Ureter (tissue), 1 donor: Measurements from ENCODE around the gene ANAPC7. TPM values are rescaled to one million over a fixed set of nuclear protein-coding genes. Genes with fewer than 3 reads are reported as not detected.
A peak's percentile ranks its signal among the peaks of the same experiment; 100 is the strongest.
"Not testable (repeated sequence)": the region's sequence is repeated elsewhere in the genome, so short reads cannot be mapped to it uniquely, and the experiment has no call there.

Experiments
- DNase-seq: peaks from one replicate; pipeline ENCODE4 v3.0.0-alpha.2; 2020; ENCODE audit warnings: low spot score
- total RNA-seq: library from RNA; stranded (reverse); gene quantifications from one replicate; pipeline ENCODE4 v1.2.4, GENCODE V29; 2023
- donor health status: DM: yes; HTN: yes; CAD: no.

Gene ANAPC7, protein sequence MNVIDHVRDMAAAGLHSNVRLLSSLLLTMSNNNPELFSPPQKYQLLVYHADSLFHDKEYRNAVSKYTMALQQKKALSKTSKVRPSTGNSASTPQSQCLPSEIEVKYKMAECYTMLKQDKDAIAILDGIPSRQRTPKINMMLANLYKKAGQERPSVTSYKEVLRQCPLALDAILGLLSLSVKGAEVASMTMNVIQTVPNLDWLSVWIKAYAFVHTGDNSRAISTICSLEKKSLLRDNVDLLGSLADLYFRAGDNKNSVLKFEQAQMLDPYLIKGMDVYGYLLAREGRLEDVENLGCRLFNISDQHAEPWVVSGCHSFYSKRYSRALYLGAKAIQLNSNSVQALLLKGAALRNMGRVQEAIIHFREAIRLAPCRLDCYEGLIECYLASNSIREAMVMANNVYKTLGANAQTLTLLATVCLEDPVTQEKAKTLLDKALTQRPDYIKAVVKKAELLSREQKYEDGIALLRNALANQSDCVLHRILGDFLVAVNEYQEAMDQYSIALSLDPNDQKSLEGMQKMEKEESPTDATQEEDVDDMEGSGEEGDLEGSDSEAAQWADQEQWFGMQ
- 104 TPM for total RNA-seq

GRCh38 chr12:110403146-110403975 lies at the start of gene ANAPC7:
TSS of gene ANAPC7 (minus strand) at chr12:110403708. CDS start at chr12:110403627, 81 bp downstream.
- peak; percentile 93 for DNase-seq

- no peak for DNase-seq
These were observed 47.8 kb upstream of the ANAPC7 start for GRCh38 chr12:110451263-110451662.

DNA sequence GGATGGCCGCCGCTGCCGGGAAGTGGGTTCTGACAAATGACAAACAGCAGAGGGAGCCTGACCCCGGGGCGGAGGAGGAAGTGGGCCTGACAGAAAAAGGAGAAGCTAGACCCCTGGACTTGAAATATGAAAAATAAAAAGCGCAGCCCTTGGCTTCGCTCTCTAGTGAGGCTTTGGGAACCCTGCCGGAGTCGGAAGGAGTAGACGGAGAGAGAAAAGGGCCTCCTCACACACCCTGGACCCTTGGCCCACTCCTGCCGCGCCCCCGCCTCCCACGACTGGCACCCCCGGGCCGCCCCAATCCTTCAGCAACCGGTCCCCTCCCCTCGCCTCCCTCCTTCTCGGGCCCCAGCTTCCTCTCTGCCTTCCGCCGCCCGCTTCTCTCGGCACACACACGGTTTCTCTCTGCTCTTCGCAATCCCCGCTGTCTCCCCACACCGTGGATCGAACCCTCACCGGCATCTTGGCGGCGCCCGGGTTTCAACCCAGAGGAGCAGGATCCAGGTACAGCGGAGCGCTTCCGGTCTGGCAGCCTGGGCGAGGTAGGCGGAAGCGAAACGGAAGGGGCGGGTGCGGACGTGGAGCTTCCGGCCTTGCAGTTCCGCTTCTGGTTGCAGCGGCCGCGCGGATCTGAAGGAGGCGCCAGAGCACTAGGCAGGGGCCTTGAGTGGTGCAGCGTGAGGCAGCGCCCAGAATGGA lies 46.4 kb upstream of the ANAPC7 start, which contains the start of gene ARPC3:
TSS of gene ARPC3 (minus strand) at position 539 of the 699 bp plus-strand sequence. CDS start at position 462, 77 bp downstream.
- DNase-seq = peak; percentile 96

- DNase-seq = no peak
These were observed 40.9 kb upstream of the ANAPC7 start for GRCh38 chr12:110444455-110444854.

- DNase-seq = no peak
These were observed 32.7 kb upstream of the ANAPC7 start for GRCh38 chr12:110436231-110436630.

GRCh38 chr12:110431957-110432587 lies 28.6 kb upstream of the ANAPC7 start:
- DNase-seq = no peak

- not testable (repeated sequence) for DNase-seq
These were observed 26.2 kb upstream of the ANAPC7 start for GRCh38 chr12:110429676-110430075.

GRCh38 chr12:110426406-110426805 lies 22.9 kb upstream of the ANAPC7 start:
- no peak for DNase-seq

GRCh38 chr12:110424237-110424636 lies 20.7 kb upstream of the ANAPC7 start:
- no peak for DNase-seq

DNA sequence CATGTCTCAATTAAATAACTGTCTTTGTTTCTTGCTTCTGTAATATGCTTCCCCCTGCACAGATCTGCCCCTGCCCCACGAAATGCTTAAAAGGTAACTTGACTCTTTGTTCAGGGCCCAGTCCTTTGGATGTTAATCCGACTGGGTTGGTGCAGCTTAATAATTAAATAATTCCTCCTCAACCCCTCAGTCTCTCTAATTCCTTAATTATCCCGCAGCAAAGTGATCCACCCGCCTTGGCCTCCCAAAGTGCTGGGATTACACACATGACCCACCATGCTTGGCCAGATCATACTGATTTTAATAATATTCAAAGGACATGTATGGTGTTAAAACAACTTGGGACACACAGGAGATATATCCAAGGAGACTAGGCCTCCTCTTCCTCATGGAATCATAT lies 18.2 kb upstream of the ANAPC7 start:
- DNase-seq = no peak

DNA sequence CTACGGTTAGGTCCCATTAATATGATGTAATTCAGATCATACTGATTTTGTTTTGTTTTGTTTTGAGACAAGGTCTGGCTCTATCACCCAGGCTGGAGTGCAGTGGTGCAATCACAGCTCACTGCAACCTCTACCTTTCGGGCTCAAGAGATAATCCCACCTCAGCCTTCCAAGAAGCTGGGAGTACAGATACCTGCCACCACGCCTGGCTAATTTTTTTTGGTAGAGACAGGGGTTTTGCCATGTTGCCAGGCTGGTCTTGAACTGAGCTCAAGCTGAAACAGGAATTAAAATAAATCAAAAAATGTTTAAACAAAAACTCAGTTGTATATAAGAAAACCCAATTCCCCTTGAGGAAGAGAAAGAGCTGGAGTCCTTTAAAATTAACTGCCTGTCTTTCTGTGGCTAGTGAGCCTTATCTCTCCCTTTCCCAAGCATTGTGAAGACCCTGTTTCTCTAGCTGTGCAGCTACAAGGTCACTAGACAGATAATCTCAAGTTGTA lies 17.7 kb upstream of the ANAPC7 start:
- no peak for DNase-seq

- not testable (repeated sequence) for DNase-seq
These were observed 17.1 kb upstream of the ANAPC7 start for GRCh38 chr12:110420644-110421043.

GRCh38 chr12:110417113-110417512 lies 13.6 kb upstream of the ANAPC7 start:
- DNase-seq = not testable (repeated sequence)

GRCh38 chr12:110410086-110410485 lies 6.6 kb upstream of the ANAPC7 start:
- not testable (repeated sequence) for DNase-seq

- DNase-seq = not testable (repeated sequence)
These were observed 1.7 kb upstream of the ANAPC7 start for GRCh38 chr12:110405126-110405662.

DNA sequence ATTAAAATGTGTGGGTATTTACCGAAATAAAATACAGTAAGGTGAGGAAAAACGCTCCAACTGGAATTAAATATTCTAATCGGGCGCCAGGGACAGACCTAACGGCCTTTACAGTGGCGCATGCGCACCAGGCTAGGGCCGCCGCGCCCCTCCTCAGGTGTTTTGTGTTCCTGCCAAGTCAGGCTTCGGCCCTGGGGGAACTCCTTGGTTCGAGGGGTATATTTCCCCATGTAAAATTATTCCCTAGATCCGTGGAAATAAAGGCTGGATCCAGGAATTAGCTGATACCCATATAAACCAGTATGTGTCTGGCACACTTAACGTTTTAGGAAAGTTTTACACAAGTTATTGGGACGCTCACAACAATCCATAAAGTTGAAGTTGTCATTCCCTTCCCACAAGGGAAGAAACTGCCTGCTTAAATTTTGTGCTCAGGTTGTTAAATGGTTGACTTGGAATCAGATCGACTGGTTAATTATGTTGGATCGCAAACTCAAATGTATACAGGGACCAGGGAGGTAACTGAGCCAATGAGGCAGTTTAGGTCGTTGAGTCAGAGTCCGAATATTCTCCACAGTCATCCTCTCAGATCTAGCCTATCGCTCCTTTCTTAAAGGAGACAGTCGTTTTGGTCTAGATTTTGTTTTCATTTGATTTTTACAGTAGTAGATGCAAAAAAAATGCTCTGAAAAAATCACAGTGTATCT lies 621 bp upstream of the ANAPC7 start:
- peak; percentile 77 for DNase-seq

DNA sequence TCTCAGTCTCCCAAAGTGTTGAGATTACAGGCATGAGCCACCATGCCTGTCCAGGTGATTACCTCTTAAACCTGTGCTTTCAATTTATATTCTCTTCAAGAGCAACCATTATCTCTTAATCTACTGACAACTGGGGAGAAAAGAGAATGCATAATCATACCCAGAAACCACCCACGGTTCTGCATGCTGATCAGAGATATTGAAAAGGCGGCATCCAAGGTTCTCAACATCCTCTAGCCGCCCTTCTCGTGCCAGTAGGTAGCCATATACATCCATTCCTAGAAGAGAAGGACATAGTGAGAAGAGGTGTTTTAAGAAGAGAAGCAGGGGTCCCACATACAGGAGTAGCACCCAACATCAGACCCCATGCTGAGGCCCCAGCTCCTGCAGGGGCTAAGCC lies 20.8 kb downstream of the ANAPC7 start:
- DNase-seq = no peak

- no peak for DNase-seq
These were observed 23.9 kb downstream of the ANAPC7 start for GRCh38 chr12:110379631-110380030.

DNA sequence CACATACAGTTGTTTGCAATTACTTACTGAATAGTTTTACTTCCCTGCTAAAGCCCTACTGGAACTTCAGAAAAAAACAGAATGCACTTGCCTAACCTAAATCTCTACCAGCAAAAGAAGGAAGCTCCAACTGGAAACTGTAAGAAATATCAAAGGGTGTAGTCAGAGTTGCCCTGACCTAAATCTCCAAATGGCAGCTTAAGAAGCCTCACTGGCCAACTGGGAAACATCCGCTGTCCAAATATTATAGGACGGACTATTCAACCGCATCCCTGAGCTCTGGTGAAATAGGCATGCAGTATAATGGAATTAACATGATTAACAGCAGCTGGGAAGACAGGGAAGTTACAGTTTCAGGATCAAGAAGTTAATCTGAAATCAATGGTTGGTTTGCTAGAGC lies 24.3 kb downstream of the ANAPC7 start:
- no peak for DNase-seq
